Loucy (cell line): ENCODE data around the gene ELAVL1.

Experiments
- EZH2phosphoT487 ChIP-seq: fragments of 200-600 bp; IDR thresholded peaks from 2 replicates; pipeline ENCODE4 v1.6.1; 2018; ENCODE audit warnings: antibody characterized with exemption, mild to moderate bottlenecking, moderate library complexity, borderline replicate concordance
- TF ChIP-seq, protein P1 (sequence below): fragments of 200-600 bp; sonication (generic); conservative IDR thresholded peaks from 2 replicates; pipeline ENCODE4 v1.5.1; 2014; ENCODE audit warnings: mild to moderate bottlenecking, antibody characterized with exemption, low read length

DNA sequence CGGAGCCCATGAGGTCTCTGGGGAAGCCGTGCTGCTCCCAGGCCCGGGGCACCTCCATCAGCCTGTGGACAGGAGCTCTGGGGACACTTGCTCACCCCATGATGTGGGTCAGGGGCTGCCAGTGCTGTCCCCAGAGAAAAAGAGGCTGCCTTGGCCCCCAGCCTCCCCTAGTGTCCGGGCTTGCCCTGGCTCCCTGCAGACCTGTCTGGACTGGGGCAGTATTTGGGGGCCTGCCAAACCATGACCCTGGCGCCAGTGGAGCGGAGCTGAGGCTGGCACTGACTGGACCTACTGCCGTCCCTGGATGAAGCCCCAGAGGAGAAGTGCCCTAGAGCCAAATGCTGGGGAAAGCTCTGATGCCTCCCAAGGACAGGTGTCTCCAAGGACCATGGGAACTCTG lies 30.4 kb downstream of the ELAVL1 start:
- TF ChIP-seq, protein P1, sequence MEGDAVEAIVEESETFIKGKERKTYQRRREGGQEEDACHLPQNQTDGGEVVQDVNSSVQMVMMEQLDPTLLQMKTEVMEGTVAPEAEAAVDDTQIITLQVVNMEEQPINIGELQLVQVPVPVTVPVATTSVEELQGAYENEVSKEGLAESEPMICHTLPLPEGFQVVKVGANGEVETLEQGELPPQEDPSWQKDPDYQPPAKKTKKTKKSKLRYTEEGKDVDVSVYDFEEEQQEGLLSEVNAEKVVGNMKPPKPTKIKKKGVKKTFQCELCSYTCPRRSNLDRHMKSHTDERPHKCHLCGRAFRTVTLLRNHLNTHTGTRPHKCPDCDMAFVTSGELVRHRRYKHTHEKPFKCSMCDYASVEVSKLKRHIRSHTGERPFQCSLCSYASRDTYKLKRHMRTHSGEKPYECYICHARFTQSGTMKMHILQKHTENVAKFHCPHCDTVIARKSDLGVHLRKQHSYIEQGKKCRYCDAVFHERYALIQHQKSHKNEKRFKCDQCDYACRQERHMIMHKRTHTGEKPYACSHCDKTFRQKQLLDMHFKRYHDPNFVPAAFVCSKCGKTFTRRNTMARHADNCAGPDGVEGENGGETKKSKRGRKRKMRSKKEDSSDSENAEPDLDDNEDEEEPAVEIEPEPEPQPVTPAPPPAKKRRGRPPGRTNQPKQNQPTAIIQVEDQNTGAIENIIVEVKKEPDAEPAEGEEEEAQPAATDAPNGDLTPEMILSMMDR: no peak
- TF ChIP-seq EZH2phosphoT487: no peak
